NCI-H524 (cell line): ENCODE data around the gene AHNAK.
"Not testable (repeated sequence)": the region's sequence is repeated elsewhere in the genome, so short reads cannot be mapped to it uniquely, and the experiment has no call there.

Experiments used
- DNase-seq, 2 experiments: peaks; one replicate each; lab custom pipeline; 2025; lab: John Stamatoyannopoulos, UW

AHNAK gene

DNA sequence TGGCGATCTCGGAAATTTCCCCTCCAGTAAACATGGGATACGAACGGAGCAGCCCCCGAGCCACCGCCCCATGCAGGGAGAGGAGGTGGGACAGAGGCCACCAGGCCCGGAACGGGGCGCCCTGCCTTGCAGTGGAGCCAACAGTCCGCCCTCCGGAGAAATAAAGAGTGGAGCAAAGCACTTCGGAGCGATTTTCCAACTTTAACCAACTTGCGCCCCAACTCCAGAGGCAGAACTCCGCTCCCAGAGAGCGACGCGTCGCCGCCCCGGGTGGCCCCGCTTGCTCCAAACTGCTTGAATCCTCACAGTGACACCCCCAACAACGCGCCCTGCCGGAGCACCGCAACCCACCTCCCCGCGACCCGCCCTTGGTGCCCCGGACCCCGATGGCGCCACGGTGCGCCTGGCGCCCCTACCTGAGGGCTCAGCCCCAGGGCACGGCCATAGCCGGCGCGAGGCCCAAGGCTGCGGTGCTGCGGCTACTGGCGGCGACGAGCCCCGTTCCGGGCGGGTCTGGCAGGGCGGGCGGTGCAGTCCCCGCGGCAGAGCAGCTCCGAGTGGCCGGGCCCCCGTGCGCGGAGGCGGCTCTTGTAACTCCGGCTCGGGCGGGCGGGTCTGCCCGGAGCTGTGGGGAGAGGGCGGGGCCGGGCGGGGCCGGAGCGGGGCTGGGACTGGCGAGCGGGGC is at the start of gene AHNAK:
Gene AHNAK, minus strand, starts transcription at position 563 of the 685 bp plus-strand sequence. CDS start 10,708 bp downstream, outside the sequence.
- peak in 1 of 2 experiments; percentile 24 for DNase-seq

DNA sequence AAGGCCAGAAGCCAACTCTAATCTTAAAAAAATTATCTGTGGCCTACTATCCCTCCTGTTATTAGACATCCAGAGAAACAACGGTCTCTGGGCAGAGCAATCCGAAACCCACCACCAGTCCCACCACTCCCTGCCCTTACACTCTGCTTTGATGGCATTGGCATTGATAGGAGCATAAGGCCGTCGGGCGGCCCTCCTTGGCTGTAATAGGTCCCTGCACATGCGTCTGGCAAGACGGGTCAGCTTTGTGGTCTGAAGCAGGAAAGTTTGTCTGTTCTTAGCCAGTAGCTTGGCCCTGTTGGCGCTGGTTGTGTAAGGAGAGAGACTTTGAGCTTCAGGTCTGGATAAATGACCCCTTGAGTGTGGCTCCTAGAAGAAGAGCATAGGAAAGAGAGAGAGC is 48.5 kb upstream of the AHNAK start:
- DNase-seq, result no peak

GRCh38 chr11:62593434-62594044 is 46.9 kb upstream of the AHNAK start:
- peak in 1 of 2 experiments; percentile 59 for DNase-seq

- no peak for DNase-seq
Observed at GRCh38 chr11:62592989-62593421, 46.4 kb upstream of the AHNAK start.

DNA sequence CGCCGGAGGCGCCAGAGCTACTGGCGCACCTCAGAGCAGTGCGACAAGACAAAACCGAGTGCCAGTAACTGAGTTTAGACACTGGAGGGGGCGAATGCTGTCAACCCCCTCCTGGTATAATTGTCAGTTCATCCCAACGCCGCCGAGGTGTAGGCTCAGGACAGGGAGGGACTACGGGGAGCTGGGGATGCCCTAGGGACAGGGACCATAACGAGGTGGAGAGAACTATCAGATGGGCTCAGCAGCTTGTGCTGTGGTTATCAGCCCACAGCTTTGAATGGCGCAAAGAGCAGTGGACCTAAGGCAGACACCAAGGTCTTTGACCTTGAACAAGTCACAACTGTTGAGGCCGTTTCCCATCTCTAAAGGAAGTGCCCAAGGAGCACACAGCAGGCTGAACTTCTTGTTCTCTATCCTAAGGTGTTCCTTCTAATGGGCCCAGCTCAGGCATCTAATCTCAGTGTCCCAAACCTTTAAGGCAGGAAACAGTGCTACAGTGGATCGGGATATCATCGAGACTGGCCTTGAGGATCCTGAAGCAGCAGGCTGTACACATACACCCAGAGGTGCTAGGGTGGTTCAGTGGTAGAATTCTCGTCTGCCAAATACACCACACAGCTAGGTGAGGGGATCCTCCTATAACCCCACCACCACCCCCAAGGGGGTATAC is 45.7 kb upstream of the AHNAK start:
- DNase-seq, result peak in 1 of 2 experiments; percentile 33

DNA sequence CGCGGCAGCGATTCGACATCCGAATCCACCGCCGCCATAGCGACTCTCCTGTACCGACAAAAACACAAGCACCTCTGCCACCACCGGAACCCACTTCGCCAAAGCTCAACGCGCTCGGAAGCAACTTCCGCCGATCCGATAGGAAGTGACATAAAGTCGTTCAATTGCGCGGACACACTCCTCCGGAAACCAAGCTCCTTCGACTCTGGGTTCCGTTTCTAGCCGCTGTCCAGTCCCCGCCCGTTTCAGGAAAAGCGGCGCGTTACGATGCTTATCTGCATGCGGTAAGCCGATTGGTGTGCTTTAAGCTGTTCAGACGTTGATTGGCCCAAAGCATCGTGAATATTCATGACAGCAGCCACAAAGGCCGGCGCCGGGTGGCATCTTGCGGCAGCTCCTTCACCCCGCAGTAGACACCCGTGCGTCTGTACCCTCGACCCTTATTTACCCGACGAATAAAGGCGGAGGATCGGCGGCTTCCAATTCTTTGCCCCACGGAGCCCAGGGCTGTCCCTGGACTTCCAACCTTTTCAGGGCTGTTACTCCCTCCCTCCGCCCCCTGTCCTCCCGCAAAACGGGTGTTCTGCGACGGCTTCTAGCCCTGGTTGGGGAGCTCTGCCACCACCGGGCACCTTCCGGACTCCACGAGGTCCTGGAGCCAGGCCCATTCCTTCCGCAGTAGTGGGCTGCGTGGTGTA is 45.0 kb upstream of the AHNAK start, which contains the start of gene TUT1:
Gene TUT1, minus strand, starts transcription at position 76 of the 698 bp plus-strand sequence. Its CDS starts 38 bp downstream, at position 38.
- peak; percentile 96 to 99 for DNase-seq

GRCh38 chr11:62588966-62589637 is 42.5 kb upstream of the AHNAK start:
- no peak for DNase-seq

DNA sequence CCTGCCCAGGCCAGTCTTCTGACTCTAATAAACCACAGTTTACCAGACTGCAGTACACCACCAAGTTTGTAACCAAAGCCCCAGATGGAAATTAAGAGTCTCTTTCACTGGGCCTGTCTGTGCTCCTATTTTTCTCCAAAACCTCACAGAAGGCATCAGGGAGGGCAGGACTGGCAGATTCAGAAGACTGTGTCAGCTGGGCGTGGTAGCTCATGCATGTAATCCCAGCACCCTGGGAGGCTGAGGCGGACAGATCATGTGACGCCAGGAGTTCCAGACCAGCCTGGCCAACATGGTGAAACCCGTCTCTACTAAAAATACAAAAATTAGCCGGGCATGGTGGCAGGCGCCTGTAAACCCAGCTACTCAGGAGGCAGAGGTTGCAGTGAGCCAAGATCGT is 38.8 kb upstream of the AHNAK start:
- not testable (repeated sequence) for DNase-seq

DNA sequence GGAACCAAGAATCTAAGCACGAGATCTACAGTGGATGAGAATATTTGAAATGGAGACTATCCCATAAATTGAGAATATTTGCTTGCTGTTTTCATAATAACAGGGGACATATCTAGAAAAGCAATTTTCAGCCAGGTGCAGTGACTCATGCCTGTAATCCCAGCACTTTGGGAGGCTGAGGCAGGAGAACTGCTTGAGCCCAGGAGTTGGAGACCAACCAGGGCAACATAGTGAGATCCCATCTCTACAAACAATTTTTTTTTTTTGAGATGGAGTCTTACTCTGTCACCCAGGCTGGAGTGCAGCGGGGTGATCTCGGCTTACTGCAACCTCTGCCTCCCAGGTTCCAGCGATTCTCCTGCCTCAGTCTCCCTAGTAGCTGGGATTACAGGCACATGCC is 35.1 kb upstream of the AHNAK start:
- DNase-seq, result not testable (repeated sequence)

DNA sequence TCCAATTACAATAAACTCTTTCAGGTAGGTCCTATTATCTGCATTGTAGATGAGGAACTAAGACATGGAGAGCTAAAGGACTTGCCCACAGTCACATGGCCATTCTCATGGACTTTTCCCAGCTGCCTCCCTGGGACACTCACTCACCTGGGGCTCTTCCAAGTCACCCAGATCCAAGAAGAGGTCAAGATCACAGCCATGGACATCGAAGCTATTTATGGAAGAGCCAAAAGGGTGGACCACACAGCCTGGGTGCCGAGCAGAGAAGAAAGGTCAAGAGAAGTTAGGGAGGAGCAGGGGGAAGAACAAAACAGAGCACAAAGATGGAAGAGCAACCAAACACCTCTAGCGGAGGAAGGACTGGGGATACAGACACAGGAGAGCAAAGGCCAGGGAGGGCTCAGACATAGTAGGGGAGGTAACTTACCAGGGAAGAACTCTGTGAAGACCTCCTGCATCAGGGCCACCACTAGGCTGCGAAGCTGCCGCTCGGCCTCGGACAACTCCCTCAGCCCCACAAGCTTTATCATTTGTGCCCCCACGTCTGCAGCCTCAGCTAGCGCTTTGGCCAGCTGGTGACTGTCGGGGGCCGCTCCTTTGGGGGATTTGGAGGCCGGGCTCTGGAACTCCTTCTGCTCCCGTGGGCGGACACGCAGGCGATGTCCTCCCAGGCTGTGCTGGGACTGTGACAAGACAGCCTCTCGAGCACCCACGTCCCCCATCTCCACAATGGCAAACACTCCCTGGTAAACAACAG is 34.5 kb upstream of the AHNAK start:
- DNase-seq, result no peak

DNA sequence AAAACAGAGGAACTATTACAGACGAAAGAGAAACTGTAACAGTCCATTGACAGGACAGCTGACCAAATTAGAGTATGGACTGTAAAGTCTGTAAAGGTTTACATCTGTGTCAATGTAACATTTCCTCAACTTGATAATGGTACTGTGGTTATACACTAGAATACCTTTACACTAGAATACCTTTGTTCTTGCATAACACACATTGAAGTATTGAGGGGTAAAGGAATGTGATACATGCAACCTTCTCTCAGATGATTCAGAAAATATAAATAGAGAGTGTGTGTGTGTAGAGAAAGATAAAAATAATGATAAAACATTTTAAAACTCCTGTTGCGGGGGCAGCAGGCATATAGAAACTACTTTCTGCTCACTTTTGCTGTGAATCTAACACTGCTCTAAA is 32.6 kb upstream of the AHNAK start:
- DNase-seq, result no peak

DNA sequence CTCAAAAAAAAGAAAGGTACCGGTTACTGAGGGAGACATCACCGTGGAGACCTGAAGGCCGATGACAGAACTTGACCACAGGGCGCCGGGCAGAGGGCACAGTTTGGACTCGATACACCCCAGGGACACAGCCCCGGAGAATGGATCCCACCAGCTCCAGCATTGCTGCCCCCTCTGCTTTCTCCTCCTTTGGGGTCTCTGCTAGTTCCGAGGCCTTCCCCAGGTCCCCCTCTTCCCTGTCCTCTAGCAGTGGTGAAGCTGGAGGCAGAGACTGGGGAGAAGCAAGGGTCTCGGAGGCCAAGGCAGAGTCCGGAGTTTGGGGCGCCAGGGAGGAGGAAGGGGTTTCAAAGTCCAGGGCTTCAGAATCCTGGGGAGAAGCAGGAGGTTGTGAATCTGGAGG is 31.9 kb upstream of the AHNAK start:
- no peak for DNase-seq

- DNase-seq, result no peak
Observed at GRCh38 chr11:62577046-62577714, 30.6 kb upstream of the AHNAK start.

GRCh38 chr11:62575837-62576236 is 29.2 kb upstream of the AHNAK start:
- no peak for DNase-seq

DNA sequence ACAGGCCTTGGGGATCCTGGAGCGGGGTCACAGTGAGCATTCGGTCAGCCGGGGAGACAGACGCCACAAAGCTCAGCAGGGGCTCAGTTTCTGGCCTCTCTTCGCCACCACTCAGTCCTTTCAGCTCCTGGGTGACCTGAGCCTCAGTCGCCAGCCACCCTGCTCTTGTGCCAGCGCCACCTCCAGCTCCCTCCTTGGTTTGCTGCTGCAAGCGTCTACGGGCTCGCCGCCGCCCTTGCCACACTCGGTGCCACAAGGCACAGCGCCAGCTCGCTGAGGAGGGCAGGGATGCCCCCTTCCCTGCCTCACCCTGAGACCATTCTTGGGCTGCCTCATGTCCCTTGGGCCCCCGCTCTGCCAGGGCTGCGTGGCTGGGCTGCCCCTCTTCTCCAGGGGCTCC is 28.6 kb upstream of the AHNAK start:
- DNase-seq, result no peak

DNA sequence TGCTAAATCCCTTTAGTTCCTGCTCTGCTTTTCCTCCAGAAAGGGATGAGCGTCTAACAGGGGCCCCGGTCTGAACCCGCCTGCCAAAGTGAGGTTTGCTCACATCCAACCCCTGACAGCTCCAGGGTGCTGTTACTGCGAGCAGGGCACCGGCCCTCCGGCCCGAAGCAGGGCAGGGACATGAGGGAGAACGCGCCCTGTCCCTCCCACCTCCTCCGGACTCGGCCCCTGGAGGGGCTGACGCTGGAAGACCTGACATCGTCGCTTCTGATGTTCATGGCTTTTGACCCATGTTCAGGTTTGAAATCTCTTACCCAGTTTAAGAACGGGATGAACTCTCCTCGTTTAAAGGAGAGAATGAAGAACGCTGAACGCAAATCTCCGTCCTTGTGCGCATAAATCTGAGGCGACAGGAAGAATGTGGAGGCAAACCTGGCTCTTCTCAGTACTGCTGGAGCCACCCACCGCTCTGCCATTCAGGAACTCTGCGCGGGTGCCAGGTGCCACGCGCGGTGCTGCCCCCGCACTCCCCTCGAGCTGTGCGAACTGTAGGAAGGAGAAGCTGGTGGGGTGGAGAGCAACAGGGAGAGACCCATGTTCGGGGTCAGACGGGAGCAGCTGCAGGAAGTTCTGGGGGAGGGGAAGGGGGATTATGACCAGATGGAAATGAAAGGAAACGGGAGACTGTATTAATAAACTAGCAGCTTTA is 27.9 kb upstream of the AHNAK start:
- peak in 1 of 2 experiments; percentile 73 for DNase-seq

- peak; percentile 97 to 99 for DNase-seq
Observed at GRCh38 chr11:62573592-62574362, 27.2 kb upstream of the AHNAK start, which contains the start of gene EEF1G. EEF1G (minus strand) TSS chr11:62573891; CDS start chr11:62573842, 49 bp downstream.

DNA sequence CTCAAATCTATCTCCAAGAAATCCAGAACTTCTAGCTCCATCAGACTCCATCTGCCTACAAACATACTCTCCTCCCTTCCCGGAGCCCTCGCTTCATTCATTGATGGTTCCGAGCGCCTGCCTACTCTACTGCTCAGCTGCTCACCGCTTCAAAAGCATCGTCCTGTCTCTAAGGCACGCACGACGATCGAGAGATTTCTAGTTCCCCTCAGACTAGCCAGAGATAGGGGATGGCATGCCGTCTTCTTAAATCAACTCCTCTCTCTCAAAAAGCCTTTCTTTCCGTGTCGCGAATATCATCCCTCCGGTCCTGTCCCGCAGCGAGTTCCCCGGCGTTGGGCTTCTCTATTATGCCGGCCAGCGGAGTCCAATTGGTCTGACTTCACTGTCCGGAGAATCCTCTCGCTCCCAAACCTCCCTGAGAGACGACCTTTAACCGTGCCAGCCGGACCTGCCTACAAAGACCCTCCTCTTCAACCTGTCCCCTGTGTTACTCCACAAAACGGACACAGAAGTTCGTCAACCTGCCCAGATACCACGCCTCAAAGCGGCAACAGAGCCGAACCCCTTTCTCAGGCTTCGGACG is 26.5 kb upstream of the AHNAK start:
- DNase-seq, result peak in 1 of 2 experiments; percentile 37
